HEK293T (cell line): Measurements from ENCODE around the gene COL20A1.

Experiments used
- CTBP1 ChIP-seq: fragments of 450-650 bp; IDR thresholded peaks from 2 replicates; pipeline ENCODE4 v1.6.1; 2016; ENCODE audit warnings: borderline replicate concordance
- FOXK2 ChIP-seq: fragments of 450-650 bp; IDR thresholded peaks from 2 replicates; pipeline ENCODE4 v1.6.1; 2016; ENCODE audit warnings: mild to moderate bottlenecking
- ZNF384 ChIP-seq: fragments of 450-650 bp; IDR thresholded peaks from 2 replicates; pipeline ENCODE4 v1.6.1; 2016

DNA sequence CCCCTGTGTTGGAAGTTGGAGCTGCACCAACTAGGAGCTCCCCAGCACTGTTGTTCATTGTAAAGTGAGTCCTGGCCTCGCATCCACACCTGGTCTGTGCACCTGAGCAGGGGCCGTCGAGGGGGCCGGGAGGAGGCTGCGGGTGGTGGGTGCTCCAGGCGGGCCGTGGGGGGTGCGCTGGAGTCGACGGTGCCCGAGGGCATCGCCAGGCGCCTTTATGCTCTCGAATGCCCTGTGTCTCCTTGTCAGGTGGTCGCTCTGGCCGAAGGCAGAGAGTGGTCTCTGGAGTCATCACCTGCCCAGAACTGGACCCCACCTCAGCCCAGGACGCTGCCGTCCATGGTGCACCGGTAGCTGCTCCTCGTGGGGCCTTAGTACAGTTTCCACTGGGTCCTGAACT is 16.0 kb upstream of the COL20A1 start:
- TF ChIP-seq CTBP1 (no peak), FOXK2 (no peak), ZNF384 (no peak)
